Adipocyte (in vitro differentiated cells): Measurements from ENCODE around the gene SLC8A1.

Experiments
- DNase-seq: peaks from one replicate; pipeline ENCODE4 v3.0.0-alpha.2; 2015; ENCODE audit warnings: low read depth
- H3K27me3 ChIP-seq: replicated peaks from 2 replicates; pipeline ENCODE4 v1.7.0; 2013; ENCODE audit warnings: mild to moderate bottlenecking, low read length, moderate library complexity; ENCODE audit not compliant: control insufficient read depth, insufficient read depth
- H3K36me3 ChIP-seq: 2 replicates; pipeline ENCODE4 v1.7.0; 2013; ENCODE audit warnings: low read length, mild to moderate bottlenecking, moderate library complexity; ENCODE audit not compliant: control insufficient read depth, insufficient read depth, severe bottlenecking
- H3K4me1 ChIP-seq: 2 replicates; pipeline ENCODE4 v1.7.0; 2013; ENCODE audit warnings: mild to moderate bottlenecking, low read length, moderate library complexity; ENCODE audit not compliant: control insufficient read depth, insufficient read depth
- H3K4me3 ChIP-seq: 2 replicates; pipeline ENCODE4 v1.7.0; 2013; ENCODE audit warnings: mild to moderate bottlenecking, low read length, moderate library complexity
- H3K9ac ChIP-seq: 2 replicates; pipeline ENCODE4 v1.7.0; 2013; ENCODE audit warnings: mild to moderate bottlenecking, low read length, moderate library complexity
- H3K9me3 ChIP-seq: 2 replicates; pipeline ENCODE4 v1.7.0; 2013; ENCODE audit warnings: mild to moderate bottlenecking, low read length, moderate library complexity; ENCODE audit not compliant: control insufficient read depth

The SLC8A1 gene

GRCh38 chr2:40418614-40419363 lies 33.1 kb downstream of the SLC8A1 start:
- no peak overlapping the region for H3K4me3 ChIP-seq
- H3K27me3 ChIP-seq, result no peaks in the 10 kb centered on the region
- no peaks in the 10 kb centered on the region for H3K9me3 ChIP-seq
- H3K36me3 ChIP-seq, result no peaks in the 10 kb centered on the region
- no peak for DNase-seq
- H3K9ac ChIP-seq, result no peak overlapping the region
- H3K4me1 ChIP-seq, result no peaks in the 10 kb centered on the region

- Histone ChIP-seq H3K9me3 (no peaks in the 10 kb centered on the region), H3K9ac (no peak overlapping the region), H3K4me3 (no peak overlapping the region), H3K4me1 (peaks cover 4% of the 10 kb centered on the region), H3K27me3 (no peaks in the 10 kb centered on the region), H3K36me3 (no peaks in the 10 kb centered on the region)
- no peak for DNase-seq
Measured at GRCh38 chr2:40416486-40416885, 35.4 kb downstream of the SLC8A1 start.

- DNase-seq, result no peak
- H3K36me3 ChIP-seq, result no peaks in the 10 kb centered on the region
- H3K9ac ChIP-seq, result no peak overlapping the region
- H3K4me1 ChIP-seq, result peaks cover 4% of the 10 kb centered on the region
- no peaks in the 10 kb centered on the region for H3K27me3 ChIP-seq
- no peak overlapping the region for H3K4me3 ChIP-seq
- no peaks in the 10 kb centered on the region for H3K9me3 ChIP-seq
Measured at GRCh38 chr2:40415391-40415790, 36.5 kb downstream of the SLC8A1 start.

GRCh38 chr2:40412456-40412855 lies 39.4 kb downstream of the SLC8A1 start:
- no peak for DNase-seq
- H3K27me3 ChIP-seq, result no peaks in the 10 kb centered on the region
- H3K4me3 ChIP-seq, result no peak overlapping the region
- H3K36me3 ChIP-seq, result no peaks in the 10 kb centered on the region
- no peak overlapping the region for H3K9ac ChIP-seq
- H3K4me1 ChIP-seq, result peaks cover 20% of the 10 kb centered on the region
- H3K9me3 ChIP-seq, result no peaks in the 10 kb centered on the region

- no peaks in the 10 kb centered on the region for H3K36me3 ChIP-seq
- no peak overlapping the region for H3K9ac ChIP-seq
- H3K4me1 ChIP-seq, result peaks cover 22% of the 10 kb centered on the region
- no peak overlapping the region for H3K4me3 ChIP-seq
- no peak for DNase-seq
- H3K27me3 ChIP-seq, result no peaks in the 10 kb centered on the region
- H3K9me3 ChIP-seq, result no peaks in the 10 kb centered on the region
Measured at GRCh38 chr2:40410695-40411094, 41.2 kb downstream of the SLC8A1 start.

- Histone ChIP-seq H3K36me3 (no peaks in the 10 kb centered on the region), H3K27me3 (no peaks in the 10 kb centered on the region), H3K9me3 (no peaks in the 10 kb centered on the region), H3K4me3 (no peak overlapping the region), H3K4me1 (peaks cover 22% of the 10 kb centered on the region), H3K9ac (no peak overlapping the region)
- DNase-seq, result no peak
Measured at GRCh38 chr2:40409734-40410133, 42.2 kb downstream of the SLC8A1 start.

- H3K4me3 ChIP-seq, result no peak overlapping the region
- no peak overlapping the region for H3K9ac ChIP-seq
- H3K9me3 ChIP-seq, result no peaks in the 10 kb centered on the region
- no peaks in the 10 kb centered on the region for H3K27me3 ChIP-seq
- H3K4me1 ChIP-seq, result peaks cover 40% of the 10 kb centered on the region
- no peak for DNase-seq
- H3K36me3 ChIP-seq, result no peaks in the 10 kb centered on the region
Measured at GRCh38 chr2:40406485-40407289, 45.2 kb downstream of the SLC8A1 start.

GRCh38 chr2:40405465-40405864 lies 46.4 kb downstream of the SLC8A1 start:
- Histone ChIP-seq H3K9me3 (no peaks in the 10 kb centered on the region), H3K27me3 (no peaks in the 10 kb centered on the region), H3K4me3 (no peak overlapping the region), H3K9ac (no peak overlapping the region), H3K36me3 (no peaks in the 10 kb centered on the region), H3K4me1 (peaks cover 52% of the 10 kb centered on the region)
- DNase-seq, result peak; percentile 59

- H3K4me1 ChIP-seq, result peaks cover 58% of the 10 kb centered on the region
- H3K4me3 ChIP-seq, result no peak overlapping the region
- H3K9ac ChIP-seq, result no peak overlapping the region
- DNase-seq, result no peak
- no peaks in the 10 kb centered on the region for H3K9me3 ChIP-seq
- no peaks in the 10 kb centered on the region for H3K27me3 ChIP-seq
- H3K36me3 ChIP-seq, result no peaks in the 10 kb centered on the region
Measured at GRCh38 chr2:40404517-40404916, 47.4 kb downstream of the SLC8A1 start.

GRCh38 chr2:40403233-40403836 lies 48.6 kb downstream of the SLC8A1 start:
- Histone ChIP-seq H3K4me3 (no peak overlapping the region), H3K4me1 (peaks cover 51% of the 10 kb centered on the region), H3K36me3 (no peaks in the 10 kb centered on the region), H3K27me3 (no peaks in the 10 kb centered on the region), H3K9ac (peak overlapping the region; percentile 31), H3K9me3 (no peaks in the 10 kb centered on the region)
- DNase-seq, result peak; percentile 83

GRCh38 chr2:40401896-40402295 lies 50.0 kb downstream of the SLC8A1 start:
- DNase-seq, result peak; percentile 52
- no peaks in the 10 kb centered on the region for H3K27me3 ChIP-seq
- no peaks in the 10 kb centered on the region for H3K9me3 ChIP-seq
- peaks cover 41% of the 10 kb centered on the region for H3K4me1 ChIP-seq
- H3K9ac ChIP-seq, result no peak overlapping the region
- peak overlapping the region; percentile 30 for H3K4me3 ChIP-seq
- H3K36me3 ChIP-seq, result no peaks in the 10 kb centered on the region
